ENCODE results near the gene FOSL1. TPM values are rescaled to one million over a fixed set of nuclear protein-coding genes. Genes with fewer than 3 reads are reported as not detected.

The FOSL1 gene
- total RNA-seq, 1 experiment from 2014 or later = 125 TPM

DNA sequence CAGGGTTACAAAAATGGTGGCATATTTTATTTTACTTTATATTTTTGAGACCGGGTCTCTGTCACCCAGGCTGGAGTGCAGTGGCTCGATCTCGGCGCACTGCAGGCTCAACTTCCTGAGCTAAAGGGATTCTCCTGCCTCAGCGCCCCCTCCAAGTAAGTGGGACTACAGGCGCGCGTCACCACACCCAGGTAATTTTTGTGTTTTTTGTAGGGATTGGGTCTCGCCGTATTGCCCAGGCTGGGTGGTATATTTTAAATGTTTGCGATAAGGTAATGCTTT lies 652 bp upstream of the FOSL1 start:
- ChIA-PET RAD21 (ENCODE audit: low non-redundant PET in 1 of 2, low total read pairs in 2 of 2, uncharacterized antibody in 2 of 2, unreplicated experiment in 2 of 2) (no interaction called here), POLR2A (interaction anchor here (1.2 to 10.9 kb wide), 5 partner anchors 10 to 41 kb away, joined by 6 to 124 read pairs (median 30); partner anchors contain the start of genes CCDC85B, FIBP and MUS81), CTCF (interaction anchor here (0.9 to 1.4 kb wide), 5 partner anchors 9 to 41 kb away, joined by 3 to 6 read pairs (median 5); partner anchors contain the start of genes CCDC85B, FIBP and MUS81)
- no peak for ATAC-seq
- no peaks in the 10 kb centered on the region for H3K9me2 ChIP-seq (ENCODE audit: insufficient read depth)
- no peak for DNase-seq (ENCODE audit: low read depth, low spot score)
- peaks cover 18% of the 10 kb centered on the region; the same call in 1 of the 2 replicates for H4K20me1 ChIP-seq (ENCODE audit: insufficient read depth)
- intact Hi-C loops (cut with micrococcal nuclease) = loop anchor here (1.0 kb wide), 1 partner anchor 15 kb away; no protein-coding TSS in a partner anchor
- H3K4me2 ChIP-seq (ENCODE audit: low read length) = peak overlapping the region; percentile 71
- peaks cover 51% of the 10 kb centered on the region for H3K79me2 ChIP-seq (ENCODE audit: insufficient read depth, low read length)
- peak overlapping the region; percentile 99 for H3K9ac ChIP-seq (ENCODE audit: low read length)
- H3K4me1 ChIP-seq (ENCODE audit: control insufficient read depth in 1 of 2, insufficient read depth in 2 of 2, low read length in 2 of 2) = peaks cover 51 to 85% of the 10 kb centered on the region in 2 experiments
- BruUV-seq (replicated peaks) = TSS peak; percentile 90
- no peaks in the 10 kb centered on the region for H3K27me3 ChIP-seq (ENCODE audit: insufficient read depth, low read length)
- peak overlapping the region in 1 of 2 experiments; percentile 90; a peak in 2 of 4 replicates for H3K4me3 ChIP-seq (replicated peaks in 1 of 2; ENCODE audit: low read depth in 1 of 2, low read length in 2 of 2)
- H3K27ac ChIP-seq (ENCODE audit: low read depth, low read length) = peak overlapping the region; percentile 20; the same call in 1 of the 2 replicates
- H2AFZ ChIP-seq (ENCODE audit: low read depth, low read length, poor library complexity, severe bottlenecking) = no peak overlapping the region
- H3K36me3 ChIP-seq (ENCODE audit: control insufficient read depth in 1 of 2, insufficient read depth in 2 of 2, low read length in 2 of 2) = peaks cover 4 to 32% of the 10 kb centered on the region in 2 experiments; a peak in 3 of 4 replicates
- no peaks in the 10 kb centered on the region for H3K9me3 ChIP-seq (ENCODE audit: control insufficient read depth in 1 of 2, insufficient read depth in 1 of 2, low read depth in 1 of 2, low read length in 2 of 2)
- TF ChIP-seq EZH2 (IDR thresholded peaks at IDR 0.05) = no peak
- TF ChIP-seq EGR1 (IDR thresholded peaks at IDR 0.05; ENCODE audit: low read depth) = no peak
- TF ChIP-seq REST (IDR thresholded peaks at IDR 0.05; ENCODE audit: low read depth) = no peak
- no peak for TF ChIP-seq YY1 (IDR thresholded peaks at IDR 0.05; ENCODE audit: extremely low read depth, insufficient replicate concordance, low read depth, low read length)
- TF ChIP-seq TCF7L2 (IDR thresholded peaks at IDR 0.05; ENCODE audit: borderline replicate concordance, extremely low read depth, insufficient read depth, insufficient read length) = no peak
